Esophagus muscularis mucosa (tissue), 4 donors: ENCODE results near the gene LGALS3. TPM values are rescaled to one million over a fixed set of nuclear protein-coding genes. Genes with fewer than 3 reads are reported as not detected.
A peak's percentile ranks its signal among the peaks of the same experiment; 100 is the strongest.

Source experiments
- DNase-seq: peaks from one replicate; pipeline ENCODE4 v3.0.0-alpha.2; 2017; ENCODE audit errors: extremely low spot score
- H3K27ac ChIP-seq, 4 donors: fragments of 200-600 bp; sonication (generic); replicated peaks in 1 of 4; 1 replicate in 3 of 4; 2 replicates in 1 of 4; pipeline ENCODE4 v1.5.1; 2016 to 2019; ENCODE audit warnings: mild to moderate bottlenecking in 1 of 4
- H3K27me3 ChIP-seq, 4 donors: fragments of 200-600 bp; sonication (generic); one replicate each; pipeline versions ENCODE4 v1.5.1 to v1.6.0; 2016 to 2019
- H3K36me3 ChIP-seq, 4 donors: fragments of 200-600 bp; sonication (generic); one replicate each; pipeline ENCODE4 v1.5.1; 2016 to 2019
- H3K4me1 ChIP-seq, 4 donors: fragments of 200-600 bp; sonication (generic); one replicate each; pipeline ENCODE4 v1.5.1; 2016 to 2019
- H3K4me3 ChIP-seq, 4 donors: fragments of 200-600 bp; sonication (generic); 1 replicate in 2 of 4; 2 replicates in 2 of 4; pipeline ENCODE4 v1.5.1; 2016 to 2019; ENCODE audit warnings: mild to moderate bottlenecking in 4 of 4, moderate library complexity in 1 of 4
- H3K9me3 ChIP-seq, 4 donors: fragments of 200-600 bp; sonication (generic); 1 replicate in 3 of 4; 2 replicates in 1 of 4; pipeline ENCODE4 v1.5.1; 2016 to 2019
- CTCF ChIP-seq, 3 experiments: fragments of 200-600 bp in 2 of 3; fragments of 450-650 bp in 1 of 3; sonication (generic) in 2 of 3; IDR thresholded peaks; one replicate each; pipeline ENCODE4 v1.5.1; 2017 to 2019; ENCODE audit warnings: antibody characterized with exemption in 3 of 3, mild to moderate bottlenecking in 2 of 3, moderate library complexity in 1 of 3
- EP300 ChIP-seq: sonication (generic); formaldehyde crosslinking; IDR thresholded peaks from one replicate; pipeline ENCODE4 v1.6.1; 2017; ENCODE audit warnings: antibody characterized with exemption
- POLR2A ChIP-seq: fragments of 450-650 bp; IDR thresholded peaks from one replicate; pipeline ENCODE4 v1.6.1; 2017; ENCODE audit warnings: antibody characterized with exemption, moderate library complexity, mild to moderate bottlenecking, low read depth
- POLR2AphosphoS5 ChIP-seq, 2 donors: sonication (generic); formaldehyde crosslinking; IDR thresholded peaks; one replicate each; pipeline ENCODE4 v1.6.1; 2017; ENCODE audit warnings: antibody characterized with exemption in 2 of 2
- WGBS: methylation state at CpG from one replicate; pipeline ENCODE4 v1.1.5; 2018; 5-methylcytosine and 5-hydroxymethylcytosine counted together
- intact Hi-C: fragments of 100-400 bp; cut with DNase I; formaldehyde crosslinking; loops from one replicate; pipeline ENCODE4 v1.15.1; 2023
- total RNA-seq, 4 donors: library from RNA; depleted of rRNA; stranded (reverse); fragments of >200 nt; gene quantifications; one replicate each; pipeline versions ENCODE4 v1.1.0 to v1.2.1, GENCODE V29; 2016

Gene LGALS3
- total RNA-seq, 4 donors from 2014 or later = 247 to 398 (median 297) TPM

- no peak for DNase-seq
- TF ChIP-seq CTCF (IDR thresholded peaks at IDR 0.05) = no peak
- TF ChIP-seq POLR2AphosphoS5 (IDR thresholded peaks at IDR 0.05) = no peak
- no peak for TF ChIP-seq EP300
- no peak for TF ChIP-seq POLR2A
- H3K4me1 ChIP-seq = peaks cover 75 to 94% (median 86%) of the 10 kb centered on the region in 4 donors
- intact Hi-C loops = no loop called here
- no peaks in the 10 kb centered on the region for H3K9me3 ChIP-seq
- 91% methylated on average over 6 of the region's 6 CpGs for WGBS
- H3K36me3 ChIP-seq = no peaks in the 10 kb centered on the region
- no peak overlapping the region for H3K4me3 ChIP-seq
- peak overlapping the region; percentile 82 to 93 (median 88) for H3K27ac ChIP-seq
- no peaks in the 10 kb centered on the region for H3K27me3 ChIP-seq
Measured at GRCh38 chr14:55103971-55104954, 24.8 kb upstream of the LGALS3 start.

GRCh38 chr14:55105991-55106390 lies 23.1 kb upstream of the LGALS3 start:
- intact Hi-C loops = no loop called here
- no peak for DNase-seq
- no peak for TF ChIP-seq EP300
- H3K36me3 ChIP-seq = no peaks in the 10 kb centered on the region
- no peaks in the 10 kb centered on the region for H3K27me3 ChIP-seq
- WGBS = 93% methylated on average over 7 of the region's 7 CpGs
- peaks cover 75 to 79% (median 77%) of the 10 kb centered on the region in 4 donors for H3K4me1 ChIP-seq
- H3K27ac ChIP-seq = peak overlapping the region; percentile 82 to 93 (median 88)
- H3K9me3 ChIP-seq = no peaks in the 10 kb centered on the region
- H3K4me3 ChIP-seq = no peak overlapping the region

GRCh38 chr14:55107766-55108554 lies 21.1 kb upstream of the LGALS3 start:
- Histone ChIP-seq H3K9me3 (no peaks in the 10 kb centered on the region), H3K36me3 (no peaks in the 10 kb centered on the region), H3K27me3 (no peaks in the 10 kb centered on the region), H3K4me3 (peak overlapping the region in 2 of 4 donors; percentile 1 to 20), H3K27ac (peak overlapping the region; percentile 87 to 93 (median 88)), H3K4me1 (peaks cover 58 to 59% (median 58%) of the 10 kb centered on the region in 4 donors)
- 13% methylated on average over 13 of the region's 19 CpGs for WGBS
- DNase-seq = peak; percentile 96
- TF ChIP-seq POLR2A = peak; percentile 23
- no peak for TF ChIP-seq CTCF (IDR thresholded peaks at IDR 0.05)
- TF ChIP-seq POLR2AphosphoS5 (IDR thresholded peaks at IDR 0.05) = peak; percentile 77 to 94
- no peak for TF ChIP-seq EP300
- intact Hi-C loops = no loop called here

- Histone ChIP-seq H3K9me3 (no peaks in the 10 kb centered on the region), H3K27ac (no peak overlapping the region), H3K4me3 (no peak overlapping the region), H3K4me1 (peaks cover 40 to 42% (median 41%) of the 10 kb centered on the region in 4 donors), H3K27me3 (no peaks in the 10 kb centered on the region), H3K36me3 (no peaks in the 10 kb centered on the region)
- no peak for DNase-seq
- intact Hi-C loops = no loop called here
- 100% methylated on average over 1 of the region's 1 CpG for WGBS
- TF ChIP-seq POLR2AphosphoS5 (IDR thresholded peaks at IDR 0.05) (no peak), EP300 (no peak), CTCF (IDR thresholded peaks at IDR 0.05) (no peak), POLR2A (no peak)
Measured at GRCh38 chr14:55109836-55110235, 19.2 kb upstream of the LGALS3 start.

- Histone ChIP-seq H3K36me3 (no peaks in the 10 kb centered on the region), H3K4me1 (peaks cover 27 to 32% (median 29%) of the 10 kb centered on the region in 4 donors), H3K4me3 (no peak overlapping the region), H3K27me3 (no peaks in the 10 kb centered on the region), H3K9me3 (no peaks in the 10 kb centered on the region), H3K27ac (no peak overlapping the region)
- intact Hi-C loops = no loop called here
- 98% methylated on average over 10 of the region's 10 CpGs for WGBS
- DNase-seq = no peak
- TF ChIP-seq CTCF (IDR thresholded peaks at IDR 0.05) (no peak), EP300 (no peak), POLR2AphosphoS5 (IDR thresholded peaks at IDR 0.05) (no peak), POLR2A (no peak)
Measured at GRCh38 chr14:55111122-55111708, 17.8 kb upstream of the LGALS3 start.
